NAMALWA (cell line): ENCODE results near the gene KLK2.
"Not testable (repeated sequence)": the region's sequence is repeated elsewhere in the genome, so short reads cannot be mapped to it uniquely, and the experiment has no call there.

ENCODE experiments used
- DNase-seq: peaks from one replicate; pipeline ENCODE4 v3.0.0-alpha.2; 2015; ENCODE audit warnings: low spot score

Gene KLK2

GRCh38 chr19:50894478-50895356 is 21.5 kb downstream of the KLK2 start:
- no peak for DNase-seq

- DNase-seq, result not testable (repeated sequence)
Observed at GRCh38 chr19:50896089-50896590, 22.9 kb downstream of the KLK2 start.

- DNase-seq, result peak; percentile 92
Observed at GRCh38 chr19:50896591-50897190, 23.5 kb downstream of the KLK2 start.

GRCh38 chr19:50897191-50897607 is 24.0 kb downstream of the KLK2 start:
- DNase-seq, result peak; percentile 47

GRCh38 chr19:50897612-50898011 is 24.4 kb downstream of the KLK2 start:
- DNase-seq, result no peak

- DNase-seq, result no peak
Observed at GRCh38 chr19:50898018-50898417, 24.8 kb downstream of the KLK2 start.

GRCh38 chr19:50899569-50899968 is 26.3 kb downstream of the KLK2 start:
- DNase-seq, result no peak

GRCh38 chr19:50902640-50903039 is 29.4 kb downstream of the KLK2 start:
- no peak for DNase-seq

- peak; percentile 66 for DNase-seq
Observed at GRCh38 chr19:50906217-50906616, 33.0 kb downstream of the KLK2 start.

- DNase-seq, result no peak
Observed at GRCh38 chr19:50908336-50908735, 35.1 kb downstream of the KLK2 start.

- peak; percentile 71 for DNase-seq
Observed at GRCh38 chr19:50909240-50910070, 36.2 kb downstream of the KLK2 start.

- DNase-seq, result no peak
Observed at GRCh38 chr19:50910722-50911121, 37.5 kb downstream of the KLK2 start.

GRCh38 chr19:50911206-50912101 is 38.2 kb downstream of the KLK2 start, which contains the start of gene KLK4:
KLK4 (minus strand) TSS chr19:50911395; CDS start chr19:50910738, 657 bp downstream.
- no peak for DNase-seq

GRCh38 chr19:50912102-50912599 is 38.9 kb downstream of the KLK2 start:
- DNase-seq, result no peak

GRCh38 chr19:50912727-50913716 is 39.8 kb downstream of the KLK2 start:
- no peak for DNase-seq

GRCh38 chr19:50916069-50916468 is 42.8 kb downstream of the KLK2 start:
- no peak for DNase-seq

- DNase-seq, result no peak
Observed at GRCh38 chr19:50921426-50922316, 48.4 kb downstream of the KLK2 start.

- peak; percentile 90 for DNase-seq
Observed at GRCh38 chr19:50922317-50922853, 49.1 kb downstream of the KLK2 start.
